A549 (cell line): Measurements from ENCODE around the gene AGBL4. TPM values are rescaled to one million over a fixed set of nuclear protein-coding genes. Genes with fewer than 3 reads are reported as not detected.

Experiments used
- ATAC-seq, 2 experiments: fragments of 200-7000 bp in 1 of 2; fragments of >200 bp in 1 of 2; cut with Nextera tagmentation in 1 of 2; cut with Tn5 transposase in 1 of 2; 3 replicates each; pipeline versions ENCODE4 v1.8.0 to v1.9.1; 2018 to 2020; ENCODE audit warnings: mild to moderate bottlenecking in 1 of 2, moderate library complexity in 1 of 2
- CTCF ChIA-PET: fragments of 300-600 bp; sonication (Branson Sonifier 250); formaldehyde crosslinking; extraction: SDS; loops from one replicate; lab custom pipeline; 2021; ENCODE audit warnings: antibody characterized with exemption, inconsistent platforms; lab: Yijun Ruan, JAX
- POLR2A ChIA-PET: fragments of 350-600 bp; formaldehyde crosslinking; extraction: SDS; loops from one replicate; lab custom pipeline; 2021; ENCODE audit warnings: antibody characterized with exemption, inconsistent platforms; lab: Yijun Ruan, JAX
- DNase-seq, 2 experiments: peaks; one replicate each; pipeline versions ENCODE4 v3.0.0 to v3.0.0-alpha.2; 2011 to 2016; ENCODE audit warnings: low read depth in 1 of 2, low spot score in 1 of 2
- FAIRE-seq: peaks from 2 replicates; lab custom pipeline; 2011; peaks lifted over from hg19 to GRCh38; lab: Jason Lieb, UNC
- H3K27ac ChIP-seq, 2 experiments: fragments of >200 bp; sonication (Bioruptor Twin); formaldehyde crosslinking; 3 replicates each; pipeline ENCODE4 v1.5.1; 2016 to 2017
- H3K4me1 ChIP-seq: fragments of >200 bp; sonication (Bioruptor Twin); formaldehyde crosslinking; 3 replicates; pipeline ENCODE4 v1.6.1; 2016
- H3K4me2 ChIP-seq: fragments of >200 bp; sonication (Bioruptor Twin); formaldehyde crosslinking; 3 replicates; pipeline ENCODE4 v1.6.1; 2016
- H3K4me3 ChIP-seq: fragments of >200 bp; sonication (Bioruptor Twin); formaldehyde crosslinking; 3 replicates; pipeline ENCODE4 v1.5.1; 2016
- H3K9me3 ChIP-seq: fragments of >200 bp; sonication (Bioruptor Twin); formaldehyde crosslinking; 3 replicates; pipeline ENCODE4 v1.6.1; 2016
- ATOH8 ChIP-seq: fragments of 250-450 bp; sonication (Bioruptor Pico); IDR thresholded peaks from 2 replicates; pipeline ENCODE4 v1.5.0; 2020; ENCODE audit warnings: low read depth, mild to moderate bottlenecking, moderate library complexity
- BHLHE40 ChIP-seq: IDR thresholded peaks from 2 replicates; pipeline ENCODE4 v1.6.1; 2012; ENCODE audit warnings: low read depth, low read length, inconsistent platforms
- CBX2 ChIP-seq: fragments of 200-600 bp; sonication (generic); IDR thresholded peaks from 2 replicates; pipeline ENCODE4 v1.6.1; 2016; ENCODE audit warnings: low read depth, mild to moderate bottlenecking, borderline replicate concordance
- CEBPB ChIP-seq, 2 experiments: fragments of >200 bp in 1 of 2; sonication (Bioruptor Twin) in 1 of 2; formaldehyde crosslinking in 1 of 2; IDR thresholded peaks; 2 replicates each; pipeline ENCODE4 v1.6.1; 2012 to 2016
- CHD2 ChIP-seq: fragments of 150-350 bp; IDR thresholded peaks from 2 replicates; pipeline ENCODE4 v1.6.1; 2014; ENCODE audit warnings: low read length; ENCODE audit not compliant: partially characterized antibody
- CHD4 ChIP-seq: fragments of 200-600 bp; sonication (generic); IDR thresholded peaks from 2 replicates; pipeline ENCODE4 v1.6.1; 2016; ENCODE audit warnings: antibody characterized with exemption, mild to moderate bottlenecking, borderline replicate concordance
- CTCF ChIP-seq: fragments of >200 bp; sonication (Bioruptor Twin); formaldehyde crosslinking; IDR thresholded peaks from 3 replicates; pipeline ENCODE4 v1.5.1; 2016
- EP300 ChIP-seq, 2 experiments: fragments of >200 bp; sonication (Bioruptor Twin); formaldehyde crosslinking; IDR thresholded peaks; 2 replicates in 1 of 2; 3 replicates in 1 of 2; pipeline ENCODE4 v1.6.1; 2016 to 2017
- FOSL2 ChIP-seq, 2 experiments: fragments of 450-650 bp in 1 of 2; fragments of >200 bp in 1 of 2; sonication (Bioruptor Twin) in 1 of 2; formaldehyde crosslinking; IDR thresholded peaks; 2 replicates each; pipeline versions ENCODE4 v1.5.0 to v1.6.1; 2016 to 2020; ENCODE audit warnings: mild to moderate bottlenecking in 1 of 2, moderate library complexity in 1 of 2
- GATA3 ChIP-seq: IDR thresholded peaks from 2 replicates; pipeline ENCODE4 v1.6.1; 2012; ENCODE audit warnings: borderline replicate concordance
- HOXB5 ChIP-seq: fragments of 250-450 bp; sonication (Bioruptor Pico); IDR thresholded peaks from 2 replicates; pipeline ENCODE4 v1.5.0; 2020; ENCODE audit warnings: mild to moderate bottlenecking, moderate library complexity
- JUNB ChIP-seq: fragments of >200 bp; sonication (Bioruptor Twin); formaldehyde crosslinking; IDR thresholded peaks from 2 replicates; pipeline ENCODE4 v1.6.1; 2016
- MAFK ChIP-seq: fragments of 450-650 bp; IDR thresholded peaks from 2 replicates; pipeline ENCODE4 v1.6.1; 2014; ENCODE audit not compliant: partially characterized antibody
- MAX ChIP-seq: IDR thresholded peaks from 2 replicates; pipeline ENCODE4 v1.6.1; 2012
- MAZ ChIP-seq: fragments of 150-350 bp; IDR thresholded peaks from 2 replicates; pipeline ENCODE4 v1.6.1; 2014; ENCODE audit warnings: antibody characterized with exemption, low read depth, low read length, borderline replicate concordance
- RCOR1 ChIP-seq: fragments of 150-350 bp; IDR thresholded peaks from 2 replicates; pipeline ENCODE4 v1.6.1; 2014; ENCODE audit warnings: antibody characterized with exemption, low read length, low read depth
- RFX5 ChIP-seq: fragments of 450-650 bp; IDR thresholded peaks from 2 replicates; pipeline ENCODE4 v1.7.1; 2014; ENCODE audit warnings: antibody characterized with exemption, mild to moderate bottlenecking, moderate library complexity
- RNF2 ChIP-seq: fragments of 200-600 bp; sonication (generic); IDR thresholded peaks from 2 replicates; pipeline ENCODE4 v1.6.1; 2016; ENCODE audit warnings: low read depth, mild to moderate bottlenecking, antibody characterized with exemption, moderate library complexity, borderline replicate concordance
- SMC3 ChIP-seq: fragments of >200 bp; sonication (Bioruptor Twin); formaldehyde crosslinking; IDR thresholded peaks from 3 replicates; pipeline ENCODE4 v1.6.1; 2018; ENCODE audit warnings: inconsistent platforms
- SREBF2 ChIP-seq: fragments of 450-650 bp; IDR thresholded peaks from 2 replicates; pipeline ENCODE4 v1.6.1; 2014; ENCODE audit warnings: mild to moderate bottlenecking, moderate library complexity
- TFCP2L1 ChIP-seq: fragments of 250-450 bp; sonication (Bioruptor Pico); IDR thresholded peaks from 2 replicates; pipeline ENCODE4 v1.5.0; 2021; ENCODE audit warnings: mild to moderate bottlenecking
- ZC3H11A ChIP-seq: fragments of 450-650 bp; IDR thresholded peaks from 2 replicates; pipeline ENCODE4 v1.6.1; 2014; ENCODE audit warnings: antibody characterized with exemption, mild to moderate bottlenecking
- WGBS: methylation state at CpG from one replicate; pipeline ENCODE4 v1.1.6; 2017; ENCODE audit errors: missing lambda C conversion rate; 5-methylcytosine and 5-hydroxymethylcytosine counted together
- polyA plus RNA-seq, 4 experiments: library from polyadenylated mRNA; depleted of rRNA in 3 of 4; stranded (reverse); fragments of >200 nt; fragmentation: RNase III in 1 of 4; extraction: RNeasy Plus Mini Kit Qiagen cat#74134 plus additional on column Dnase treatment in 1 of 4; gene quantifications; 2 replicates in 3 of 4; 3 replicates in 1 of 4; pipeline ENCODE4 v1.2.3, GENCODE V29; 2011 to 2017

The AGBL4 gene
- polyA plus RNA-seq, 2 of the 4 experiments (the other 2 are of a cell fraction), result not detected

GRCh38 chr1:48588061-48588460 is 1435.7 kb downstream of the AGBL4 start:
- Histone ChIP-seq H3K4me3 (no peak overlapping the region), H3K27ac (no peak overlapping the region), H3K4me2 (no peak overlapping the region), H3K4me1 (no peaks in the 10 kb centered on the region), H3K9me3 (no peaks in the 10 kb centered on the region)
- ATAC-seq, result no peak
- no peak for DNase-seq
- POLR2A ChIA-PET, result no interaction called here
- FAIRE-seq, result no peak
- CTCF ChIA-PET, result no interaction called here
- TF ChIP-seq CBX2, result no peak
- TF ChIP-seq GATA3, result no peak
- TF ChIP-seq CEBPB (IDR thresholded peaks at IDR 0.05), result no peak
- no peak for TF ChIP-seq EP300 (IDR thresholded peaks at IDR 0.05)

GRCh38 chr1:48582408-48582807 is 1441.3 kb downstream of the AGBL4 start:
- WGBS, result 60% methylated on average over 3 of the region's 3 CpGs
- POLR2A ChIA-PET, result no interaction called here
- ATAC-seq (no peak), FAIRE-seq (no peak)
- CTCF ChIA-PET, result interaction anchor here (2.7 kb wide), 1 partner anchor 9 kb away, joined by 8 read pairs; no protein-coding TSS in a partner anchor
- TF ChIP-seq FOSL2 (IDR thresholded peaks at IDR 0.05) (no peak), FOSL2 (CRISPR knock-in tag; IDR thresholded peaks at IDR 0.05) (no peak), HOXB5 (no peak), CHD4 (no peak), RFX5 (no peak), SREBF2 (no peak), MAZ (no peak), ATOH8 (CRISPR knock-in tag) (no peak), MAX (no peak), ZC3H11A (no peak)
- TF ChIP-seq, all 56 proteins: peak for 0
- Histone ChIP-seq H3K27ac (no peak overlapping the region), H3K4me1 (no peaks in the 10 kb centered on the region), H3K9me3 (no peaks in the 10 kb centered on the region), H3K4me3 (no peak overlapping the region), H3K4me2 (no peak overlapping the region)
- no peak for DNase-seq

GRCh38 chr1:48581270-48581669 is 1442.5 kb downstream of the AGBL4 start:
- TF ChIP-seq MAFK (no peak), BHLHE40 (no peak), RCOR1 (no peak), CHD2 (no peak), RNF2 (no peak), SMC3 (no peak), JUNB (no peak), HOXB5 (no peak), TFCP2L1 (CRISPR knock-in tag) (no peak)
- H3K4me1 ChIP-seq, result no peaks in the 10 kb centered on the region
- ChIA-PET POLR2A (no interaction called here), CTCF (interaction anchor here (2.7 kb wide), 1 partner anchor 8 kb away, joined by 8 read pairs; no protein-coding TSS in a partner anchor)
- H3K9me3 ChIP-seq, result no peaks in the 10 kb centered on the region
- FAIRE-seq, result no peak
- no peak overlapping the region for H3K4me3 ChIP-seq
- no peak overlapping the region for H3K27ac ChIP-seq
- H3K4me2 ChIP-seq, result no peak overlapping the region
- no peak for DNase-seq
- WGBS, result 0% methylated on average over 2 of the region's 2 CpGs
- ATAC-seq, result no peak

GRCh38 chr1:48576565-48576964 is 1447.2 kb downstream of the AGBL4 start:
- DNase-seq, result no peak
- TF ChIP-seq TFCP2L1 (CRISPR knock-in tag), result no peak
- no peak for TF ChIP-seq CTCF
- Histone ChIP-seq H3K4me3 (no peak overlapping the region), H3K4me2 (no peak overlapping the region), H3K4me1 (no peaks in the 10 kb centered on the region), H3K27ac (no peak overlapping the region), H3K9me3 (no peaks in the 10 kb centered on the region)
- 5% methylated on average over 2 of the region's 2 CpGs for WGBS
- no peak for ATAC-seq
- CTCF ChIA-PET, result interaction anchor here (1.1 to 1.2 kb wide), 2 partner anchors 19 to 1756 kb away, joined by 3 to 4 read pairs; no protein-coding TSS in a partner anchor
- POLR2A ChIA-PET, result no interaction called here
- no peak for FAIRE-seq
